BJ (cell line): ENCODE results near the gene SHC4. TPM values are rescaled to one million over a fixed set of nuclear protein-coding genes. Genes with fewer than 3 reads are reported as not detected.

Experiments used
- CTCF ChIA-PET: fragments of 350-600 bp; formaldehyde crosslinking; extraction: SDS; loops from one replicate; lab custom pipeline; 2021; ENCODE audit warnings: antibody characterized with exemption, inconsistent platforms; lab: Yijun Ruan, JAX
- POLR2A ChIA-PET: fragments of 300-600 bp; sonication (Branson Sonifier 250); formaldehyde crosslinking; extraction: SDS; loops from one replicate; lab custom pipeline; 2021; ENCODE audit warnings: antibody characterized with exemption; lab: Charles Lee
- DNase-seq: peaks from one replicate; pipeline ENCODE4 v3.0.0-alpha.2; 2011; ENCODE audit warnings: low read depth
- H3K27me3 ChIP-seq: 2 replicates; pipeline ENCODE4 v1.6.0; 2011; ENCODE audit warnings: low read length; ENCODE audit not compliant: control insufficient read depth, insufficient read depth
- H3K36me3 ChIP-seq: 2 replicates; pipeline ENCODE4 v1.5.1; 2011; ENCODE audit warnings: low read length; ENCODE audit not compliant: control insufficient read depth, insufficient read depth
- H3K4me3 ChIP-seq: 2 replicates; pipeline ENCODE4 v1.5.1; 2011; ENCODE audit warnings: low read depth, mild to moderate bottlenecking, control low read depth, low read length
- polyA plus RNA-seq: library from polyadenylated mRNA; depleted of rRNA; stranded (reverse); fragments of >200 nt; gene quantifications from 2 replicates; pipeline ENCODE4 v1.2.3, GENCODE V29; 2011
- TF ChIP-seq, protein P1 (sequence below): IDR thresholded peaks from 2 replicates; pipeline ENCODE4 v1.5.1; 2011; ENCODE audit warnings: low read depth, mild to moderate bottlenecking, control low read depth, inconsistent platforms, low read length, moderate library complexity; ENCODE audit not compliant: insufficient read depth

SHC4 gene
- polyA plus RNA-seq, 1 experiment, result 0.74 TPM

DNA sequence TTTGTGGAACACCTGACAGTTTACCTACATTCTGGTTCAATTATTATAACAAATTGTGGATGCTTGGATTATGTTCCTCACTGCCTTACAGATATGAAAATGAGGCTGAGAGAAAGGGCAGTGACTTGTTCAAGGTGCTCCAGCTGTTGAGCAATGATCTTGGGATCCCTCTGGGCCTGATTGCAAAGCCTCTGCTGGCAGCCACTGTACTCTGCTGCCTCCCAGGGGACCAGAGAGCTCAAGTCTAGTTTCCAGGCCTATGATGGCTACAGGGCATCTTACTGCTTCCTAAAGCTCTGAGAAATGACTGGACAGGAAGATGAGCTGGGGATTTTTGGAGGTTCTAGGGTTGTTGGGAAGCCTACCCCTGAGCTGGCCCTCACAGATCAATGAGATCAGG lies 2.3 kb upstream of the SHC4 start:
- TF ChIP-seq, protein P1, sequence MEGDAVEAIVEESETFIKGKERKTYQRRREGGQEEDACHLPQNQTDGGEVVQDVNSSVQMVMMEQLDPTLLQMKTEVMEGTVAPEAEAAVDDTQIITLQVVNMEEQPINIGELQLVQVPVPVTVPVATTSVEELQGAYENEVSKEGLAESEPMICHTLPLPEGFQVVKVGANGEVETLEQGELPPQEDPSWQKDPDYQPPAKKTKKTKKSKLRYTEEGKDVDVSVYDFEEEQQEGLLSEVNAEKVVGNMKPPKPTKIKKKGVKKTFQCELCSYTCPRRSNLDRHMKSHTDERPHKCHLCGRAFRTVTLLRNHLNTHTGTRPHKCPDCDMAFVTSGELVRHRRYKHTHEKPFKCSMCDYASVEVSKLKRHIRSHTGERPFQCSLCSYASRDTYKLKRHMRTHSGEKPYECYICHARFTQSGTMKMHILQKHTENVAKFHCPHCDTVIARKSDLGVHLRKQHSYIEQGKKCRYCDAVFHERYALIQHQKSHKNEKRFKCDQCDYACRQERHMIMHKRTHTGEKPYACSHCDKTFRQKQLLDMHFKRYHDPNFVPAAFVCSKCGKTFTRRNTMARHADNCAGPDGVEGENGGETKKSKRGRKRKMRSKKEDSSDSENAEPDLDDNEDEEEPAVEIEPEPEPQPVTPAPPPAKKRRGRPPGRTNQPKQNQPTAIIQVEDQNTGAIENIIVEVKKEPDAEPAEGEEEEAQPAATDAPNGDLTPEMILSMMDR, result peak; percentile 56
- CTCF ChIA-PET, result interaction anchor here (0.6 to 5.2 kb wide), 12 partner anchors 9 to 179 kb away, joined by 3 to 48 read pairs (median 6); partner anchors contain the start of gene EID1
- Histone ChIP-seq H3K36me3 (no peaks in the 10 kb centered on the region), H3K27me3 (no peaks in the 10 kb centered on the region), H3K4me3 (no peak overlapping the region)
- DNase-seq, result no peak
- POLR2A ChIA-PET, result no interaction called here

DNA sequence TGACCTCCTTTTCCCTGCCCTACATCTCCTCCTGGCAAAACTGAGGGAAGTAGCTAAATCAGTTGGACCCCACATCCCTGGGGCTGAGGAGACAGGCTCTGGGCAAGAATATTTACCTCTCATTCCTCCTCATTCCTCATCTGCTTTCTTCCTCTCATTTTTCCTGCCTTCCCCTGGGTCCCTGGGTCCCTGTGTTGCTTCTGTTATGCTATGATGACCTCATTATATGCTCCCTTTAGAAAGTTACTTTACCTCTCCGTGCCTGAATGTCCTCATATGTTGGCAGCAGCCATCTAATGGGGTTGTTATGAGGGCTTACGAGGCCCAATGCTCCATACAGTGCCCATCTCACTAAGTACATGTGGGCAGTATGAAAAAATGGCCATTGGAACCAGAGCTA lies 1.2 kb upstream of the SHC4 start:
- Histone ChIP-seq H3K36me3 (no peaks in the 10 kb centered on the region), H3K27me3 (no peaks in the 10 kb centered on the region), H3K4me3 (no peak overlapping the region)
- TF ChIP-seq, protein P1, result no peak
- CTCF ChIA-PET, result interaction anchor here (1.1 to 5.2 kb wide), 7 partner anchors 10 to 105 kb away, joined by 3 to 48 read pairs (median 4); no protein-coding TSS in a partner anchor
- POLR2A ChIA-PET, result no interaction called here
- DNase-seq, result no peak

DNA sequence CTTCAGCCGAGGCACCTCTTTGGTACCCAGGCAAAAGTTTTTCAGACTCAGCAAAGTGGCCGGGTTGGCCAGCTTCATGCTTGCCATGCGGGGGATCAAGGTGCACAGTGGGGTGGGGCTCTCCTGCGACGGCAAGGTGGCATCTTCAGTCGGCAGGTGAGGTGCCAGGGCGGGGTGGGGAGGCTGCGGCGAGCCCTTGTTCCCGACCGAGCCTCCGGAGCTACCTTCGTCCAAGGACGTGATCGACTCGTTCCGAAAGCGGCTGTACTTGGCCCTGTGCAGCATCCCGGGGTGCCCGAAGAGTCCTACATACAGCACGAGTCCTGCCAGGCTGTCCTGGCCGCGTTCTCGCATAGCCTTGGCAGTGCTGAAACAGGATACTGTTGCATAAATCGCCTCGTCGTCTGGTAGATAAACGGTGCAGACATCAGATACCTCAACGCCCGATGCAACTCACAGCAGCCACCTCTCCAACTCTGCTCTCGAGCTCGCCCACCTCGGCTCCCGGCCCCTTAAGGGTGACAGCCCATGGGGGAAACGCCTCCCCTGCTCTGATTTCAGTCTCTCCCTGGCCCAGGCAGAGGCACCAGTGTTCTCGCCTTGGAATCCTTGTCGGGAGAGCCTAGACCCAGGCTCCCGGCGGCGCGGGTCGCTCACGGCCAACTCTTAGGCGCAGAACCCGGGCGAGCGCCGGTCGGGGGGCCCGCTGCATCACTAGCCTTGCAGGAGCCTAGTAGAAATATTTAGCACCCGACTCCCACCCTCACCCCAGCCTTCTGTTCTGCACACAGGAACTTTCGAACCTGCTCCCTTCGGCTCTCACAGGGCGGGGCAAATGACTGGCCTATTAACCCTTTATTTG lies 826 bp downstream of the SHC4 start:
- Histone ChIP-seq H3K4me3 (peak overlapping the region; percentile 53), H3K36me3 (no peaks in the 10 kb centered on the region), H3K27me3 (no peaks in the 10 kb centered on the region)
- POLR2A ChIA-PET, result no interaction called here
- no peak for DNase-seq
- CTCF ChIA-PET, result interaction anchor here (0.6 to 5.2 kb wide), 10 partner anchors 9 to 1531 kb away, joined by 3 to 48 read pairs (median 4); partner anchors contain the start of gene EID1
- TF ChIP-seq, protein P1, result no peak

DNA sequence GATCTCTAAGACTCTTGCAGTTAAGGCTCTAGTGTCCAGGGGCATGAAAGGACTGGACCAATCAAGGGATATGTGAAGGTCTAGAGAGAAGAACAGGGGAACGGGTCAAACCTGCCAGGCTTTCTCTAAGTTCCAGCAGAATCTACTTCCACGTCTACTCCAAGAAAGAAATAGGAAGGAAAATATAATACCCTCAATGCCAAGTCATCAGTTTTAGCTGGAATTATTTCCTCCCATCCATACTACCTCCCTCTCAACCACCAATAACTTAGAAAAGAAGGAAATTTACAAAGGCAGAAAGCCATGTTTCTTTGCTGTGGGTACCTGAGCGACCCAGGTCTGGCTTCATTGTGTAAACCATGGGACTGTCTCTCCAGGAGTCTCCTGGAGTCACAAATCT lies 7.8 kb downstream of the SHC4 start:
- TF ChIP-seq, protein P1, result no peak
- DNase-seq, result no peak
- Histone ChIP-seq H3K36me3 (no peaks in the 10 kb centered on the region), H3K4me3 (no peak overlapping the region), H3K27me3 (no peaks in the 10 kb centered on the region)
- ChIA-PET CTCF (no interaction called here), POLR2A (no interaction called here)

DNA sequence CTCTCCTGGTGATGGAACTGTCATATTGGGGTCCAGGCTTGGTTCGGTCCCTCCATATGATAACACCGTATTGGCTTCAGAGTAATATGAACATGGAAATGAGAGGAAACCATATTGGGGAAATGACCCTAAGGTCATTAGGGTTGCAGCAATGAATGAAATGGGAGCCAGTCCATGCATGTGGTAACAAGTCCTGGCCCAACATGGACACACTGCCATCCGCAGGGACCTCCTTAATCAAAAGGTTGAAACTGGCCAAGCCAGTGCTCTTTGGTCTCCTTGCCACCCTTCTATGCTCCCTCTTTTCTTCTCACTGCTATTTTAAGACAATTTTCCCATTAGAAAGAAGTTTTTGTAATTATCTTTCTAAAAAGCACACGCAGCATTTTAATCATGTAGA lies 8.3 kb downstream of the SHC4 start:
- no peak for DNase-seq
- ChIA-PET CTCF (interaction anchor here (2.7 kb wide), 1 partner anchor 9 kb away, joined by 10 read pairs; the partner anchor contains the start of gene SHC4), POLR2A (no interaction called here)
- no peak overlapping the region for H3K4me3 ChIP-seq
- TF ChIP-seq, protein P1, result no peak
- H3K27me3 ChIP-seq, result no peaks in the 10 kb centered on the region
- H3K36me3 ChIP-seq, result no peaks in the 10 kb centered on the region
